HCT116 (cell line): ENCODE measurements around the gene SNX10. TPM values are rescaled to one million over a fixed set of nuclear protein-coding genes. Genes with fewer than 3 reads are reported as not detected.
"Not testable (repeated sequence)": the region's sequence is repeated elsewhere in the genome, so short reads cannot be mapped to it uniquely, and the experiment has no call there.

ENCODE experiments used
- ATAC-seq: fragments of 200-7000 bp; cut with Tn5 transposase; 2 replicates; pipeline ENCODE4 v1.9.1; 2020; ENCODE audit warnings: mild to moderate bottlenecking, moderate library complexity
- BruUV-seq: library from RNA; stranded (reverse); fragments of 400-500 nt; replicated peaks from 2 replicates; lab custom pipeline; 2021; lab: Mats Ljungman, UMichigan
- CTCF ChIA-PET: fragments of 300-600 bp; sonication (Branson Sonifier 250); formaldehyde crosslinking; loops from one replicate; lab custom pipeline; 2021; ENCODE audit warnings: antibody characterized with exemption; lab: Charles Lee
- POLR2A ChIA-PET: fragments of 300-600, 350-600 bp; sonication (Branson Sonifier 250); formaldehyde crosslinking; loops from one replicate; lab custom pipeline; 2021; ENCODE audit warnings: antibody characterized with exemption; lab: Charles Lee
- RAD21 ChIA-PET, 2 experiments: fragments of 300-600 bp; sonication (Branson Sonifier 250); formaldehyde crosslinking; loops; one replicate each; lab custom pipeline; 2023; ENCODE audit warnings: low total read pairs in 2 of 2; ENCODE audit not compliant: uncharacterized antibody in 2 of 2, unreplicated experiment in 2 of 2, low non-redundant PET in 1 of 2; lab: Charles Lee
- DNase-seq: peaks from one replicate; pipeline ENCODE4 v3.0.0-alpha.2; 2010; ENCODE audit warnings: low read depth, low spot score
- H2AFZ ChIP-seq: fragments of 200-600 bp; shearing (Covaris generic), sonication (generic); 2 replicates; pipeline ENCODE4 v1.6.1; 2017; ENCODE audit warnings: low read depth, mixed run types, mixed read lengths, antibody characterized with exemption, low read length; ENCODE audit not compliant: poor library complexity, severe bottlenecking
- H3K27ac ChIP-seq: 2 replicates; pipeline ENCODE4 v1.5.1; 2012; ENCODE audit warnings: low read depth, low read length
- H3K27me3 ChIP-seq: fragments of 200-600 bp; sonication (generic); 2 replicates; pipeline ENCODE4 v1.6.1; 2016; ENCODE audit warnings: mixed run types, low read length, mixed read lengths; ENCODE audit not compliant: insufficient read depth
- H3K36me3 ChIP-seq, 2 experiments: fragments of 200-500 bp in 1 of 2; fragments of 200-600 bp in 1 of 2; sonication (Bioruptor generic) in 1 of 2; sonication (generic) in 1 of 2; 2 replicates each; pipeline versions ENCODE4 v1.5.1 to v1.6.1; 2014 to 2016; ENCODE audit warnings: low read length in 2 of 2, inconsistent platforms in 1 of 2, mixed read lengths in 1 of 2, mixed run types in 1 of 2; ENCODE audit not compliant: insufficient read depth in 2 of 2, control insufficient read depth in 1 of 2
- H3K4me1 ChIP-seq, 2 experiments: fragments of 200-600 bp in 1 of 2; sonication (generic) in 1 of 2; 2 replicates each; pipeline versions ENCODE4 v1.5.1 to v1.6.1; 2012 to 2017; ENCODE audit warnings: low read length in 2 of 2, inconsistent platforms in 1 of 2, mild to moderate bottlenecking in 1 of 2, mixed read lengths in 1 of 2, mixed run types in 1 of 2, moderate library complexity in 1 of 2; ENCODE audit not compliant: insufficient read depth in 2 of 2, control insufficient read depth in 1 of 2
- H3K4me2 ChIP-seq: fragments of 200-600 bp; sonication (generic); 2 replicates; pipeline ENCODE4 v1.6.1; 2017; ENCODE audit warnings: mixed run types, low read length, mixed read lengths
- H3K4me3 ChIP-seq, 2 experiments: fragments of 200-600 bp in 1 of 2; sonication (generic) in 1 of 2; replicated peaks in 1 of 2; 2 replicates each; pipeline ENCODE4 v1.5.1; 2011 to 2016; ENCODE audit warnings: low read length in 2 of 2, control low read depth in 1 of 2, low read depth in 1 of 2, mild to moderate bottlenecking in 1 of 2, mixed read lengths in 1 of 2, mixed run types in 1 of 2
- H3K79me2 ChIP-seq: fragments of 200-600 bp; sonication (generic); 2 replicates; pipeline ENCODE4 v1.6.1; 2017; ENCODE audit warnings: mild to moderate bottlenecking, mixed run types, low read length, moderate library complexity, mixed read lengths; ENCODE audit not compliant: insufficient read depth
- H3K9ac ChIP-seq: fragments of 200-600 bp; sonication (generic); 2 replicates; pipeline ENCODE4 v1.6.1; 2016; ENCODE audit warnings: low read length, mixed read lengths
- H3K9me2 ChIP-seq: fragments of 200-600 bp; sonication (generic), shearing (Covaris generic); 2 replicates; pipeline ENCODE4 v1.6.1; 2017; ENCODE audit warnings: mixed run types, mild to moderate bottlenecking, moderate library complexity; ENCODE audit not compliant: insufficient read depth
- H3K9me3 ChIP-seq, 2 experiments: fragments of 200-500 bp in 1 of 2; fragments of 200-600 bp in 1 of 2; sonication (Bioruptor generic) in 1 of 2; sonication (generic) in 1 of 2; 2 replicates each; pipeline ENCODE4 v1.6.1; 2014 to 2017; ENCODE audit warnings: low read length in 2 of 2, mixed read lengths in 2 of 2, inconsistent platforms in 1 of 2, low read depth in 1 of 2, mild to moderate bottlenecking in 1 of 2, mixed run types in 1 of 2, moderate library complexity in 1 of 2; ENCODE audit not compliant: control insufficient read depth in 1 of 2, insufficient read depth in 1 of 2
- H4K20me1 ChIP-seq: fragments of 200-600 bp; sonication (generic), shearing (Covaris generic); 2 replicates; pipeline ENCODE4 v1.6.1; 2017; ENCODE audit warnings: mixed run types, mild to moderate bottlenecking, moderate library complexity; ENCODE audit not compliant: insufficient read depth
- POLR2AphosphoS5 ChIP-seq: IDR thresholded peaks from 2 replicates; pipeline ENCODE4 v1.6.1; 2011; ENCODE audit warnings: mild to moderate bottlenecking, low read depth, low read length, moderate library complexity
- SRF ChIP-seq: IDR thresholded peaks from 2 replicates; pipeline ENCODE4 v1.6.1; 2012; ENCODE audit warnings: low read depth
- TCF7L2 ChIP-seq: IDR thresholded peaks from 2 replicates; pipeline ENCODE4 v1.7.0; 2011; ENCODE audit warnings: borderline replicate concordance, inconsistent platforms; ENCODE audit not compliant: insufficient read depth, insufficient read length; ENCODE audit errors: extremely low read depth
- ZFX ChIP-seq: fragments of 450-650 bp; IDR thresholded peaks from 2 replicates; pipeline ENCODE4 v1.6.1; 2017
- intact Hi-C: fragments of 100-400 bp; cut with micrococcal nuclease; formaldehyde crosslinking; loops from 2 replicates; pipeline ENCODE4 v1.10.0; 2022
- total RNA-seq: library from RNA; stranded (reverse); gene quantifications from one replicate; pipeline ENCODE4 v1.2.1, GENCODE V29; 2021; ENCODE audit not compliant: unreplicated experiment

The SNX10 gene
- total RNA-seq, 1 experiment from 2014 or later: 26.9 TPM

DNA sequence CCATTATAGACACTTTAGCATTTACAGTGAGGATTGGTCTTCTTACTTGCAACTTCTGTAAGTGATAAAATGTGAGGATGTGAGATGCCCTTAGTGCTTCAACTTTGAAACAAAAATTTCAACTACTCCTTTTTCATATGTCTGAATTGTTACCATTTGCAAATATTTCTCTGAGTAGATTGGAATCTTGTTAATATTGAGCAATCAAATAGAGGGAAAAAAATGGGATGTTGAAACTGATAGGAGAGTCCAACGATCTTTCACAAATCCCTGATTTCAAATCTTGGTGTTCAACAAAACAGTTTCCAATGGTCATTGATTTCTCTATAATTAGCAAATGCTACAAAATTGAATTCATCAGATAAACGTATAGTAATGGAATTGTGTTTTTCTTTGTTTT is 5.5 kb upstream of the SNX10 start:
- no peaks in the 10 kb centered on the region for H4K20me1 ChIP-seq
- RAD21 ChIA-PET: no interaction called here
- intact Hi-C loops: no loop called here
- CTCF ChIA-PET: no interaction called here
- TF ChIP-seq TCF7L2: no peak
- TF ChIP-seq POLR2AphosphoS5: no peak
- TF ChIP-seq SRF: no peak
- no peak for TF ChIP-seq ZFX
- H3K4me2 ChIP-seq: no peak overlapping the region
- H3K9me2 ChIP-seq: no peaks in the 10 kb centered on the region
- H2AFZ ChIP-seq: no peak overlapping the region
- H3K9me3 ChIP-seq: no peaks in the 10 kb centered on the region
- no TSS peak for BruUV-seq
- H3K79me2 ChIP-seq: no peaks in the 10 kb centered on the region
- H3K4me3 ChIP-seq: no peak overlapping the region
- H3K36me3 ChIP-seq: no peaks in the 10 kb centered on the region
- H3K27ac ChIP-seq: no peak overlapping the region
- H3K4me1 ChIP-seq: peaks cover 0 to 3% of the 10 kb centered on the region in 2 experiments; a peak in 2 of 4 replicates
- no peaks in the 10 kb centered on the region for H3K27me3 ChIP-seq
- no peak overlapping the region for H3K9ac ChIP-seq
- POLR2A ChIA-PET: no interaction called here
- DNase-seq (no peak), ATAC-seq (no peak)

DNA sequence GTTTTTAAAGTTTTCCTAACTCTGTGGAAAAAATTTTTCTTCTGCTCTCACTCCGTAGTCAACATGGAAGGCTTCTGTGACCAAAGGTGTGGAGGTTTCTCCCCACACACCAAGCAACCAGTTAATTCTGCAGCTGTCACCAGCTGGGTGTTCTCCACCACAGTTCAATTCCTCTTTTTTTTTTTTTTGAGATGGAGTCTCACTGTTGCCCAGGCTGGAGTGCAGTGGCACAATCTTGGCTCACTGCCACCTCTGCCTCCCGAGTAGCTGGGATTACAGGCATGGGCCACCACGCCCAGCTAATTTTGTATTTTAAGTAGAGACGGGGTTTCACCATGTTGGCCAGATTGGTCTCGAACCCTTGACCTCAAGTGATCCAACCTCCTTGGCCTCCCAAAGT is 3.5 kb upstream of the SNX10 start:
- H4K20me1 ChIP-seq, H3K9me3 ChIP-seq, H3K9me2 ChIP-seq, H2AFZ ChIP-seq, H3K27ac ChIP-seq, ATAC-seq, H3K27me3 ChIP-seq, intact Hi-C loops, H3K4me2 ChIP-seq, H3K36me3 ChIP-seq, H3K79me2 ChIP-seq, RAD21 ChIA-PET, H3K9ac ChIP-seq, BruUV-seq, CTCF ChIA-PET, POLR2A ChIA-PET, H3K4me3 ChIP-seq, DNase-seq: not testable (repeated sequence)
- peaks cover 4 to 13% of the 10 kb centered on the region in 2 experiments; a peak in 2 of 4 replicates for H3K4me1 ChIP-seq
